Raji (cell line): ENCODE data around the gene CAMKMT.

Experiments used
- POLR2A ChIP-seq: IDR thresholded peaks from 2 replicates; pipeline ENCODE4 v1.6.1; 2011; ENCODE audit warnings: low read depth, low read length, control low read depth; ENCODE audit not compliant: insufficient read depth

CAMKMT gene

GRCh38 chr2:44652701-44653100, 291.0 kb downstream of the CAMKMT start:
- no peak for TF ChIP-seq POLR2A

GRCh38 chr2:44655401-44655864, 293.7 kb downstream of the CAMKMT start:
- no peak for TF ChIP-seq POLR2A

- TF ChIP-seq POLR2A: no peak
Observed at GRCh38 chr2:44656460-44656859, 294.7 kb downstream of the CAMKMT start.

- TF ChIP-seq POLR2A: no peak
Observed at GRCh38 chr2:44663471-44664073, 301.8 kb downstream of the CAMKMT start.

GRCh38 chr2:44668336-44668735, 306.6 kb downstream of the CAMKMT start:
- TF ChIP-seq POLR2A: no peak

GRCh38 chr2:44671276-44671675, 309.5 kb downstream of the CAMKMT start:
- TF ChIP-seq POLR2A: no peak

GRCh38 chr2:44671916-44672315, 310.2 kb downstream of the CAMKMT start:
- no peak for TF ChIP-seq POLR2A

- TF ChIP-seq POLR2A: no peak
Observed at GRCh38 chr2:44672431-44672830, 310.7 kb downstream of the CAMKMT start.

- TF ChIP-seq POLR2A: no peak
Observed at GRCh38 chr2:44674473-44675284, 312.9 kb downstream of the CAMKMT start.

GRCh38 chr2:44676379-44676778, 314.6 kb downstream of the CAMKMT start:
- no peak for TF ChIP-seq POLR2A

- TF ChIP-seq POLR2A: no peak
Observed at GRCh38 chr2:44679584-44679983, 317.8 kb downstream of the CAMKMT start.

GRCh38 chr2:44679990-44680389, 318.2 kb downstream of the CAMKMT start:
- TF ChIP-seq POLR2A: no peak

- TF ChIP-seq POLR2A: no peak
Observed at GRCh38 chr2:44680424-44680971, 318.8 kb downstream of the CAMKMT start.

- TF ChIP-seq POLR2A: no peak
Observed at GRCh38 chr2:44680983-44681531, 319.3 kb downstream of the CAMKMT start.

- TF ChIP-seq POLR2A: no peak
Observed at GRCh38 chr2:44682459-44682858, 320.7 kb downstream of the CAMKMT start.

- TF ChIP-seq POLR2A: no peak
Observed at GRCh38 chr2:44684559-44684958, 322.8 kb downstream of the CAMKMT start.

GRCh38 chr2:44686561-44686960, 324.8 kb downstream of the CAMKMT start:
- no peak for TF ChIP-seq POLR2A
